GM21723 (cell line): ENCODE measurements around the gene CAMK2D.
A peak's percentile ranks its signal among the peaks of the same experiment; 100 is the strongest.

Experiments
- ATAC-seq: cut with Tn5 transposase; IDR thresholded peaks from one replicate; pipeline ENCODE4 v1.9.1; 2021; ENCODE audit warnings: mild to moderate bottlenecking, moderate library complexity; ENCODE audit not compliant: unreplicated experiment

The CAMK2D gene

GRCh38 chr4:113537628-113538027, 223.9 kb downstream of the CAMK2D start:
- no peak for ATAC-seq

- ATAC-seq = no peak
Observed at GRCh38 chr4:113537203-113537602, 224.3 kb downstream of the CAMK2D start.

- ATAC-seq = no peak
Observed at GRCh38 chr4:113534711-113535110, 226.8 kb downstream of the CAMK2D start.

GRCh38 chr4:113531572-113531971, 230.0 kb downstream of the CAMK2D start:
- no peak for ATAC-seq

- ATAC-seq = no peak
Observed at GRCh38 chr4:113528395-113528794, 233.1 kb downstream of the CAMK2D start.

GRCh38 chr4:113525521-113525920, 236.0 kb downstream of the CAMK2D start:
- ATAC-seq = no peak

- peak; percentile 53 for ATAC-seq
Observed at GRCh38 chr4:113524505-113525186, 236.9 kb downstream of the CAMK2D start.

GRCh38 chr4:113524096-113524495, 237.4 kb downstream of the CAMK2D start:
- ATAC-seq = peak; percentile 93

- ATAC-seq = no peak
Observed at GRCh38 chr4:113522433-113522832, 239.1 kb downstream of the CAMK2D start.

- ATAC-seq = no peak
Observed at GRCh38 chr4:113513382-113513781, 248.2 kb downstream of the CAMK2D start.

- ATAC-seq = no peak
Observed at GRCh38 chr4:113512880-113513279, 248.7 kb downstream of the CAMK2D start.

GRCh38 chr4:113511944-113512343, 249.6 kb downstream of the CAMK2D start:
- ATAC-seq = no peak

GRCh38 chr4:113509851-113510250, 251.7 kb downstream of the CAMK2D start:
- ATAC-seq = no peak

GRCh38 chr4:113505044-113505443, 256.5 kb downstream of the CAMK2D start:
- ATAC-seq = no peak

GRCh38 chr4:113504422-113504821, 257.1 kb downstream of the CAMK2D start:
- ATAC-seq = no peak

- ATAC-seq = no peak
Observed at GRCh38 chr4:113503691-113504090, 257.8 kb downstream of the CAMK2D start.

GRCh38 chr4:113502906-113503305, 258.6 kb downstream of the CAMK2D start:
- ATAC-seq = no peak

GRCh38 chr4:113502476-113502875, 259.1 kb downstream of the CAMK2D start:
- ATAC-seq = no peak

- ATAC-seq = no peak
Observed at GRCh38 chr4:113500424-113500823, 261.1 kb downstream of the CAMK2D start.

- ATAC-seq = no peak
Observed at GRCh38 chr4:113499696-113500095, 261.8 kb downstream of the CAMK2D start.

GRCh38 chr4:113499166-113499565, 262.4 kb downstream of the CAMK2D start:
- ATAC-seq = no peak

GRCh38 chr4:113497154-113497884, 264.2 kb downstream of the CAMK2D start:
- no peak for ATAC-seq
